K562 (cell line): ENCODE measurements around the gene SLC17A9. TPM values are rescaled to one million over a fixed set of nuclear protein-coding genes. Genes with fewer than 3 reads are reported as not detected.
A peak's percentile ranks its signal among the peaks of the same experiment; 100 is the strongest.

ENCODE experiments used
- ATF3 ChIP-seq, 2 experiments: fragments of 450-650 bp in 1 of 2; sonication (generic) in 1 of 2; formaldehyde crosslinking in 1 of 2; IDR thresholded peaks in 1 of 2; conservative IDR thresholded peaks in 1 of 2; 2 replicates each; pipeline versions ENCODE4 v1.6.1 to v1.8.1; 2016 to 2023; ENCODE audit warnings: mild to moderate bottlenecking in 2 of 2, moderate library complexity in 2 of 2, inconsistent platforms in 1 of 2, missing genetic modification reagents in 1 of 2
- BHLHE40 ChIP-seq: IDR thresholded peaks from 2 replicates; pipeline ENCODE4 v1.6.1; 2011; ENCODE audit warnings: low read length, improper control_type of control experiment
- GABPB1 ChIP-seq: sonication (generic); formaldehyde crosslinking; IDR thresholded peaks from 2 replicates; pipeline ENCODE4 v1.8.0; 2022; ENCODE audit warnings: mild to moderate bottlenecking, missing genetic modification reagents
- GABPB2 ChIP-seq: fragments of 250-450 bp; sonication (Bioruptor Pico); conservative IDR thresholded peaks from 2 replicates; pipeline ENCODE4 v1.5.1; 2021; ENCODE audit warnings: mild to moderate bottlenecking
- HIVEP1 ChIP-seq: fragments of 250-450 bp; sonication (Bioruptor Pico); IDR thresholded peaks from 2 replicates; pipeline ENCODE4 v1.4.0; 2020; ENCODE audit warnings: mild to moderate bottlenecking
- IRF9 ChIP-seq: fragments of 450-650 bp; IDR thresholded peaks from 2 replicates; pipeline ENCODE4 v1.6.1; 2016; ENCODE audit warnings: missing biosample characterization, missing genetic modification characterization
- MTA2 ChIP-seq: fragments of 450-650 bp; IDR thresholded peaks from 2 replicates; pipeline ENCODE4 v1.6.1; 2016; ENCODE audit warnings: low read depth
- SAP30 ChIP-seq: fragments of 200-600 bp; sonication (generic); IDR thresholded peaks from 2 replicates; pipeline ENCODE4 v1.6.1; 2012; ENCODE audit warnings: borderline replicate concordance, low read depth, mild to moderate bottlenecking, moderate library complexity, low read length, control low read depth, inconsistent platforms; ENCODE audit not compliant: insufficient read depth, poor library complexity, severe bottlenecking
- TAF1 ChIP-seq: IDR thresholded peaks from 2 replicates; pipeline ENCODE4 v1.6.1; 2011; ENCODE audit warnings: mild to moderate bottlenecking, low read length, moderate library complexity; ENCODE audit not compliant: insufficient read depth, control insufficient read depth, severe bottlenecking; ENCODE audit errors: extremely low read depth
- TCF7 ChIP-seq: sonication (generic); IDR thresholded peaks from 2 replicates; pipeline ENCODE4 v1.6.1; 2016; ENCODE audit warnings: antibody characterized with exemption, borderline replicate concordance
- ZBTB12 ChIP-seq: fragments of 250-450 bp; sonication (Bioruptor Pico); IDR thresholded peaks from 2 replicates; pipeline ENCODE4 v1.4.0; 2020
- ZMIZ1 ChIP-seq, 2 experiments: fragments of 150-350 bp in 1 of 2; IDR thresholded peaks; 2 replicates each; pipeline ENCODE4 v1.6.1; 2012 to 2016; ENCODE audit warnings: low read depth in 2 of 2, low read length in 2 of 2, mild to moderate bottlenecking in 1 of 2, moderate library complexity in 1 of 2
- ZNF583 ChIP-seq: fragments of 250-450 bp; sonication (Bioruptor Pico); IDR thresholded peaks from 2 replicates; pipeline ENCODE4 v1.4.0; 2020
- ZNF592 ChIP-seq: fragments of 450-650 bp; IDR thresholded peaks from 2 replicates; pipeline ENCODE4 v1.6.1; 2017; ENCODE audit warnings: antibody characterized with exemption, mild to moderate bottlenecking
- polyA plus RNA-seq, 8 experiments: library from polyadenylated mRNA; depleted of rRNA in 4 of 8; stranded (reverse) in 5 of 8; unstranded in 3 of 8; fragments of >200 nt; fragmentation: Nextera tagmentation in 2 of 8; fragmentation: Illumina TruSeq in 1 of 8; extraction: Ambion mirVana in 2 of 8; extraction: Trizol in 1 of 8; gene quantifications; 2 replicates each; pipeline versions ENCODE4 v1.2.1 to v1.2.3, GENCODE V29; 2011 to 2014; ENCODE audit warnings: inconsistent platforms in 1 of 8, missing spikeins in 1 of 8
- total RNA-seq, 7 experiments: library from RNA; depleted of rRNA in 6 of 7; stranded (reverse); fragments of >200 nt in 6 of 7; fragmentation: Illumina TruSeq in 2 of 7; extraction: Trizol in 2 of 7; gene quantifications; 2 replicates each; pipeline versions ENCODE4 v1.2.1 to v1.2.3, GENCODE V29; 2011 to 2021; ENCODE audit warnings: low replicate concordance in 1 of 7

SLC17A9 gene
- total and polyA plus RNA-seq, 9 of the 15 experiments (the other 6 are each of a cell fraction or from before 2014, with no cell fraction given) = 0.04 to 0.31 TPM; not detected in 7

- TF ChIP-seq IRF9 (tag) = no peak
- no peak for TF ChIP-seq TCF7
- no peak for TF ChIP-seq SAP30
- TF ChIP-seq ZNF583 (CRISPR knock-in tag) = no peak
- 0 out of 2 replicates have a peak, but pooled peaks have one; percentile 40 for TF ChIP-seq ZBTB12 (CRISPR knock-in tag)
- TF ChIP-seq MTA2 = no peak
- TF ChIP-seq HIVEP1 (CRISPR knock-in tag) = no peak
- TF ChIP-seq BHLHE40 = no peak
- peak; percentile 93 for TF ChIP-seq TAF1
- no peak for TF ChIP-seq ZNF592
- TF ChIP-seq GABPB2 = no peak
- TF ChIP-seq ATF3 (IDR thresholded peaks at IDR 0.05) = no peak
- peak; percentile 60; the same call in 1 of the 2 replicates for TF ChIP-seq ATF3 (CRISPR knock-in tag; conservative IDR thresholded peaks at IDR 0.05)
- TF ChIP-seq ZMIZ1 (IDR thresholded peaks at IDR 0.05; ENCODE audit: low read depth in 2 of 2, low read length in 2 of 2) = peak in 1 of 2 experiments; percentile 64; a peak in 2 of 4 replicates
- TF ChIP-seq GABPB1 (CRISPR knock-in tag) = peak; percentile 86
These were observed 15.0 kb upstream of the SLC17A9 start (continued) for GRCh38 chr20:62937268-62938104.
